ENCODE measurements around the gene CCNB2. TPM values are rescaled to one million over a fixed set of nuclear protein-coding genes. Genes with fewer than 3 reads are reported as not detected.

CCNB2 gene
- polyA plus RNA-seq, 1 donor from 2014 or later, result 4.4 TPM

- no peak overlapping the region for H3K9ac ChIP-seq (ENCODE audit: low read length)
- no peaks in the 10 kb centered on the region for H3F3A ChIP-seq (ENCODE audit: insufficient read depth, low read length, poor library complexity, severe bottlenecking)
- H4K20me1 ChIP-seq (ENCODE audit: insufficient read depth), result no peaks in the 10 kb centered on the region
- H3K36me3 ChIP-seq (ENCODE audit: insufficient read depth, low read length), result peaks cover 14% of the 10 kb centered on the region
- no peak overlapping the region for H3K4me3 ChIP-seq (ENCODE audit: low read length)
- H2AFZ ChIP-seq (ENCODE audit: low read depth, low read length), result no peak overlapping the region
- TF ChIP-seq SMC3 (conservative IDR thresholded peaks at IDR 0.05; ENCODE audit: poor library complexity) (no peak), EZH2 (IDR thresholded peaks at IDR 0.05; ENCODE audit: borderline replicate concordance, insufficient read depth, low read length, poor library complexity, severe bottlenecking) (no peak), MXI1 (conservative IDR thresholded peaks at IDR 0.05; ENCODE audit: poor library complexity, severe bottlenecking) (no peak), REST (IDR thresholded peaks at IDR 0.05; ENCODE audit: borderline replicate concordance) (no peak), EP300 (conservative IDR thresholded peaks at IDR 0.05; ENCODE audit: poor library complexity, severe bottlenecking) (no peak), TAF1 (IDR thresholded peaks at IDR 0.05; ENCODE audit: low read depth) (no peak), RAD21 (conservative IDR thresholded peaks at IDR 0.05) (no peak), CTCF (IDR thresholded peaks at IDR 0.05; ENCODE audit: poor library complexity, severe bottlenecking) (no peak), POLR2AphosphoS5 (IDR thresholded peaks at IDR 0.05) (no peak)
- no peak overlapping the region for H3K27ac ChIP-seq (ENCODE audit: low read length)
- no peaks in the 10 kb centered on the region for H3K79me2 ChIP-seq (replicated peaks; ENCODE audit: insufficient read depth, low read length)
- no peaks in the 10 kb centered on the region for H3K9me3 ChIP-seq (ENCODE audit: low read length)
- H3K27me3 ChIP-seq (ENCODE audit: insufficient read depth, low read depth, low read length), result no peaks in the 10 kb centered on the region
- H3K4me2 ChIP-seq (ENCODE audit: low read length), result no peak overlapping the region
- no peaks in the 10 kb centered on the region for H3K9me2 ChIP-seq (ENCODE audit: insufficient read depth, low read length)
Observed at GRCh38 chr15:59060348-59060747, 44.6 kb upstream of the CCNB2 start.

- no peak overlapping the region for H2AFZ ChIP-seq (ENCODE audit: low read depth, low read length)
- H3K27me3 ChIP-seq (ENCODE audit: insufficient read depth, low read depth, low read length), result no peaks in the 10 kb centered on the region
- no peaks in the 10 kb centered on the region for H3F3A ChIP-seq (ENCODE audit: insufficient read depth, low read length, poor library complexity, severe bottlenecking)
- no peak overlapping the region for H3K4me2 ChIP-seq (ENCODE audit: low read length)
- H4K20me1 ChIP-seq (ENCODE audit: insufficient read depth), result no peaks in the 10 kb centered on the region
- H3K9me2 ChIP-seq (ENCODE audit: insufficient read depth, low read length), result no peaks in the 10 kb centered on the region
- peaks cover 15% of the 10 kb centered on the region for H3K36me3 ChIP-seq (ENCODE audit: insufficient read depth, low read length)
- no peaks in the 10 kb centered on the region for H3K79me2 ChIP-seq (replicated peaks; ENCODE audit: insufficient read depth, low read length)
- no peaks in the 10 kb centered on the region for H3K9me3 ChIP-seq (ENCODE audit: low read length)
- H3K4me3 ChIP-seq (ENCODE audit: low read length), result no peak overlapping the region
- no peak overlapping the region for H3K27ac ChIP-seq (ENCODE audit: low read length)
- no peak for TF ChIP-seq MXI1 (conservative IDR thresholded peaks at IDR 0.05; ENCODE audit: poor library complexity, severe bottlenecking)
- TF ChIP-seq EZH2 (IDR thresholded peaks at IDR 0.05; ENCODE audit: borderline replicate concordance, insufficient read depth, low read length, poor library complexity, severe bottlenecking), result no peak
- TF ChIP-seq EP300 (conservative IDR thresholded peaks at IDR 0.05; ENCODE audit: poor library complexity, severe bottlenecking), result no peak
- TF ChIP-seq RAD21 (conservative IDR thresholded peaks at IDR 0.05), result no peak
- TF ChIP-seq CTCF (IDR thresholded peaks at IDR 0.05; ENCODE audit: poor library complexity, severe bottlenecking), result no peak
- no peak for TF ChIP-seq TAF1 (IDR thresholded peaks at IDR 0.05; ENCODE audit: low read depth)
- TF ChIP-seq SMC3 (conservative IDR thresholded peaks at IDR 0.05; ENCODE audit: poor library complexity), result no peak
- no peak for TF ChIP-seq POLR2AphosphoS5 (IDR thresholded peaks at IDR 0.05)
- TF ChIP-seq REST (IDR thresholded peaks at IDR 0.05; ENCODE audit: borderline replicate concordance), result no peak
- H3K9ac ChIP-seq (ENCODE audit: low read length), result no peak overlapping the region
Observed at GRCh38 chr15:59063042-59063441, 41.9 kb upstream of the CCNB2 start.

Measured in neural cell (in vitro differentiated cells).